Measurements from ENCODE around the gene HOXD3.
A peak's percentile ranks its signal among the peaks of the same experiment; 100 is the strongest.

Gene HOXD3

GRCh38 chr2:176124110-176124946, 32.8 kb upstream of the HOXD3 start:
- no peak overlapping the region for H3K9ac ChIP-seq (ENCODE audit: low read length)
- H3K36me3 ChIP-seq (ENCODE audit: control insufficient read depth, insufficient read depth, low read length), result no peaks in the 10 kb centered on the region
- peaks cover 17% of the 10 kb centered on the region for H3K27me3 ChIP-seq (ENCODE audit: control insufficient read depth, insufficient read depth, low read length)
- peak overlapping the region; percentile 75 for H3K4me3 ChIP-seq (ENCODE audit: low read length)
- H3K27ac ChIP-seq (ENCODE audit: low read depth, low read length), result no peak overlapping the region
- H3K4me1 ChIP-seq (ENCODE audit: control insufficient read depth, insufficient read depth, low read length), result no peaks in the 10 kb centered on the region

GRCh38 chr2:176124947-176125771, 31.9 kb upstream of the HOXD3 start:
- no peak overlapping the region for H3K9ac ChIP-seq (ENCODE audit: low read length)
- no peaks in the 10 kb centered on the region for H3K36me3 ChIP-seq (ENCODE audit: control insufficient read depth, insufficient read depth, low read length)
- H3K4me1 ChIP-seq (ENCODE audit: control insufficient read depth, insufficient read depth, low read length), result no peaks in the 10 kb centered on the region
- H3K4me3 ChIP-seq (ENCODE audit: low read length), result no peak overlapping the region
- peaks cover 17% of the 10 kb centered on the region for H3K27me3 ChIP-seq (ENCODE audit: control insufficient read depth, insufficient read depth, low read length)
- no peak overlapping the region for H3K27ac ChIP-seq (ENCODE audit: low read depth, low read length)

GRCh38 chr2:176125772-176126054, 31.4 kb upstream of the HOXD3 start:
- peaks cover 14% of the 10 kb centered on the region for H3K27me3 ChIP-seq (ENCODE audit: control insufficient read depth, insufficient read depth, low read length)
- no peaks in the 10 kb centered on the region for H3K4me1 ChIP-seq (ENCODE audit: control insufficient read depth, insufficient read depth, low read length)
- H3K36me3 ChIP-seq (ENCODE audit: control insufficient read depth, insufficient read depth, low read length), result no peaks in the 10 kb centered on the region
- no peak overlapping the region for H3K4me3 ChIP-seq (ENCODE audit: low read length)
- H3K27ac ChIP-seq (ENCODE audit: low read depth, low read length), result no peak overlapping the region
- no peak overlapping the region for H3K9ac ChIP-seq (ENCODE audit: low read length)

GRCh38 chr2:176126929-176127773, 30.0 kb upstream of the HOXD3 start:
- no peak overlapping the region for H3K27ac ChIP-seq (ENCODE audit: low read depth, low read length)

GRCh38 chr2:176127774-176128072, 29.4 kb upstream of the HOXD3 start:
- Histone ChIP-seq H3K4me1 (ENCODE audit: control insufficient read depth, insufficient read depth, low read length) (peaks cover 4% of the 10 kb centered on the region), H3K9ac (ENCODE audit: low read length) (no peak overlapping the region), H3K36me3 (ENCODE audit: control insufficient read depth, insufficient read depth, low read length) (no peaks in the 10 kb centered on the region), H3K4me3 (ENCODE audit: low read length) (no peak overlapping the region), H3K27ac (ENCODE audit: low read depth, low read length) (no peak overlapping the region), H3K27me3 (ENCODE audit: control insufficient read depth, insufficient read depth, low read length) (peaks cover 14% of the 10 kb centered on the region)

More at GRCh38 chr2:176126929-176127773, 30.0 kb upstream of the HOXD3 start:
- Histone ChIP-seq H3K36me3 (ENCODE audit: control insufficient read depth, insufficient read depth, low read length) (no peaks in the 10 kb centered on the region), H3K9ac (ENCODE audit: low read length) (no peak overlapping the region), H3K27me3 (ENCODE audit: control insufficient read depth, insufficient read depth, low read length) (peaks cover 14% of the 10 kb centered on the region), H3K4me3 (ENCODE audit: low read length) (no peak overlapping the region), H3K4me1 (ENCODE audit: control insufficient read depth, insufficient read depth, low read length) (peaks cover 4% of the 10 kb centered on the region)

- Histone ChIP-seq H3K27me3 (ENCODE audit: control insufficient read depth, insufficient read depth, low read length) (peaks cover 11% of the 10 kb centered on the region), H3K27ac (ENCODE audit: low read depth, low read length) (peak overlapping the region; percentile 91), H3K4me3 (ENCODE audit: low read length) (peak overlapping the region; percentile 71), H3K36me3 (ENCODE audit: control insufficient read depth, insufficient read depth, low read length) (no peaks in the 10 kb centered on the region), H3K9ac (ENCODE audit: low read length) (peak overlapping the region; percentile 1), H3K4me1 (ENCODE audit: control insufficient read depth, insufficient read depth, low read length) (peaks cover 5% of the 10 kb centered on the region)
Measured at GRCh38 chr2:176128172-176128981, 28.7 kb upstream of the HOXD3 start.

- Histone ChIP-seq H3K27ac (ENCODE audit: low read depth, low read length) (peak within 1 kb of the TSS; percentile 91), H3K36me3 (ENCODE audit: control insufficient read depth, insufficient read depth, low read length) (no peaks in the 10 kb centered on the region), H3K4me1 (ENCODE audit: control insufficient read depth, insufficient read depth, low read length) (peaks cover 6% of the 10 kb centered on the region), H3K4me3 (ENCODE audit: low read length) (peak within 1 kb of the TSS; percentile 71), H3K9ac (ENCODE audit: low read length) (peak within 1 kb of the TSS; percentile 14), H3K27me3 (ENCODE audit: control insufficient read depth, insufficient read depth, low read length) (peaks cover 8% of the 10 kb centered on the region)
Measured at GRCh38 chr2:176128982-176129796, 27.9 kb upstream of the HOXD3 start, which contains the start of gene HOXD8. TSS of gene HOXD8 (plus strand) at chr2:176129705. CDS start at chr2:176130367, 662 bp downstream.

- peak overlapping the region; percentile 71 for H3K4me3 ChIP-seq (ENCODE audit: low read length)
- H3K27me3 ChIP-seq (ENCODE audit: control insufficient read depth, insufficient read depth, low read length), result peaks cover 5% of the 10 kb centered on the region
- no peaks in the 10 kb centered on the region for H3K36me3 ChIP-seq (ENCODE audit: control insufficient read depth, insufficient read depth, low read length)
- peak overlapping the region; percentile 91 for H3K27ac ChIP-seq (ENCODE audit: low read depth, low read length)
- H3K9ac ChIP-seq (ENCODE audit: low read length), result no peak overlapping the region
- peaks cover 6% of the 10 kb centered on the region for H3K4me1 ChIP-seq (ENCODE audit: control insufficient read depth, insufficient read depth, low read length)
Measured at GRCh38 chr2:176129813-176130146, 27.3 kb upstream of the HOXD3 start.

- H3K9ac ChIP-seq (ENCODE audit: low read length), result no peak overlapping the region
- H3K4me3 ChIP-seq (ENCODE audit: low read length), result peak overlapping the region; percentile 71
- H3K27ac ChIP-seq (ENCODE audit: low read depth, low read length), result peak overlapping the region; percentile 91
- no peaks in the 10 kb centered on the region for H3K36me3 ChIP-seq (ENCODE audit: control insufficient read depth, insufficient read depth, low read length)
- H3K4me1 ChIP-seq (ENCODE audit: control insufficient read depth, insufficient read depth, low read length), result peaks cover 6% of the 10 kb centered on the region
- peaks cover 5% of the 10 kb centered on the region for H3K27me3 ChIP-seq (ENCODE audit: control insufficient read depth, insufficient read depth, low read length)
Measured at GRCh38 chr2:176130147-176130956, 26.8 kb upstream of the HOXD3 start.

- H3K4me1 ChIP-seq (ENCODE audit: control insufficient read depth, insufficient read depth, low read length), result peaks cover 6% of the 10 kb centered on the region
- no peak overlapping the region for H3K9ac ChIP-seq (ENCODE audit: low read length)
- H3K4me3 ChIP-seq (ENCODE audit: low read length), result peak overlapping the region; percentile 71
- H3K27ac ChIP-seq (ENCODE audit: low read depth, low read length), result peak overlapping the region; percentile 91
- H3K36me3 ChIP-seq (ENCODE audit: control insufficient read depth, insufficient read depth, low read length), result no peaks in the 10 kb centered on the region
- peaks cover 5% of the 10 kb centered on the region for H3K27me3 ChIP-seq (ENCODE audit: control insufficient read depth, insufficient read depth, low read length)
Measured at GRCh38 chr2:176130957-176131847, 25.9 kb upstream of the HOXD3 start.

All from rectal smooth muscle tissue (tissue), 1 donor.